H1 (cell line): ENCODE measurements around the gene RALGAPA2. TPM values are rescaled to one million over a fixed set of nuclear protein-coding genes. Genes with fewer than 3 reads are reported as not detected.

ENCODE experiments used
- CTCF ChIA-PET: fragments of 300-600 bp; sonication (Branson Sonifier 250); formaldehyde crosslinking; loops from one replicate; lab custom pipeline; 2021; ENCODE audit not compliant: partially characterized antibody; lab: Charles Lee
- POLR2A ChIA-PET: fragments of 300-600 bp; sonication (Branson Sonifier 250); formaldehyde crosslinking; loops from one replicate; lab custom pipeline; 2021; ENCODE audit warnings: inconsistent platforms; ENCODE audit not compliant: partially characterized antibody; lab: Charles Lee
- DNase-seq, 2 experiments: peaks; one replicate each; pipeline versions ENCODE4 v3.0.0 to v3.0.0-alpha.2; 2010 to 2022; ENCODE audit warnings: low spot score in 2 of 2, low read depth in 1 of 2, mixed read lengths in 1 of 2
- FAIRE-seq: peaks from 2 replicates; lab custom pipeline; 2011; peaks lifted over from hg19 to GRCh38; lab: Jason Lieb, UNC
- H2AFZ ChIP-seq: 2 replicates; pipeline ENCODE4 v1.8.1; 2012; ENCODE audit warnings: low read length, inconsistent platforms
- H2AK5ac ChIP-seq: 2 replicates; pipeline ENCODE4 v1.6.1; 2013; ENCODE audit warnings: low read depth, low read length
- H2BK120ac ChIP-seq: replicated peaks from 2 replicates; pipeline ENCODE3; 2013; ENCODE audit warnings: low read depth, low read length, inconsistent platforms
- H2BK12ac ChIP-seq: 2 replicates; pipeline ENCODE4 v1.6.1; 2013; ENCODE audit warnings: low read depth, low read length
- H2BK15ac ChIP-seq: 2 replicates; pipeline ENCODE4 v1.6.1; 2013; ENCODE audit warnings: low read length
- H2BK20ac ChIP-seq: 2 replicates; pipeline ENCODE4 v1.6.1; 2013; ENCODE audit warnings: low read length
- H2BK5ac ChIP-seq: 2 replicates; pipeline ENCODE4 v1.6.1; 2013; ENCODE audit warnings: low read depth, low read length
- H3K14ac ChIP-seq: 2 replicates; pipeline ENCODE4 v1.6.1; 2013; ENCODE audit warnings: inconsistent platforms; ENCODE audit not compliant: insufficient read length
- H3K18ac ChIP-seq: 2 replicates; pipeline ENCODE4 v1.6.1; 2013; ENCODE audit warnings: low read length; ENCODE audit errors: extremely low read depth
- H3K23ac ChIP-seq: 2 replicates; pipeline ENCODE4 v1.6.1; 2013; ENCODE audit warnings: inconsistent platforms; ENCODE audit not compliant: insufficient read length
- H3K23me2 ChIP-seq: 2 replicates; pipeline ENCODE4 v1.6.1; 2013; ENCODE audit warnings: low read depth, low read length
- H3K27ac ChIP-seq: 2 replicates; pipeline ENCODE4 v1.6.1; 2011; ENCODE audit warnings: low read depth, low read length, inconsistent platforms
- H3K27me3 ChIP-seq, 4 experiments: replicated peaks in 1 of 4; 1 replicate in 1 of 4; 2 replicates in 3 of 4; pipeline versions ENCODE4 v1.6.1 to v1.8.1; 2011 to 2013; ENCODE audit warnings: low read length in 3 of 4, mild to moderate bottlenecking in 3 of 4, inconsistent platforms in 2 of 4, mixed read lengths in 2 of 4, moderate library complexity in 1 of 4; ENCODE audit not compliant: control insufficient read depth in 3 of 4, insufficient read depth in 3 of 4; ENCODE audit errors: extremely low read depth in 1 of 4
- H3K36me3 ChIP-seq, 4 experiments: 2 replicates each; pipeline versions ENCODE4 v1.6.1 to v1.8.1; 2011 to 2013; ENCODE audit warnings: mild to moderate bottlenecking in 4 of 4, low read length in 3 of 4, moderate library complexity in 2 of 4, control low read depth in 1 of 4, inconsistent platforms in 1 of 4; ENCODE audit not compliant: insufficient read depth in 4 of 4, control insufficient read depth in 2 of 4
- H3K4ac ChIP-seq: replicated peaks from 2 replicates; pipeline ENCODE3; 2013; ENCODE audit warnings: low read length, low read depth, mixed read lengths, inconsistent platforms; ENCODE audit not compliant: insufficient read length
- H3K4me1 ChIP-seq, 4 experiments: replicated peaks in 1 of 4; 1 replicate in 1 of 4; 2 replicates in 3 of 4; pipeline versions ENCODE4 v1.6.1 to v1.8.1; 2011 to 2013; ENCODE audit warnings: low read length in 3 of 4, inconsistent platforms in 2 of 4, mixed read lengths in 1 of 4; ENCODE audit not compliant: insufficient read depth in 4 of 4, control insufficient read depth in 3 of 4
- H3K4me2 ChIP-seq, 2 experiments: 2 replicates each; pipeline versions ENCODE4 v1.6.1 to v1.8.1; 2011 to 2013; ENCODE audit warnings: low read depth in 2 of 2, low read length in 2 of 2, control low read depth in 1 of 2, inconsistent platforms in 1 of 2, mild to moderate bottlenecking in 1 of 2; ENCODE audit not compliant: insufficient read depth in 1 of 2
- H3K4me3 ChIP-seq, 4 experiments: fragments of 200-600, 300-600 bp in 1 of 4; sonication (generic), shearing (Covaris generic), sonication (Bioruptor Twin) in 1 of 4; 2 replicates each; pipeline versions ENCODE4 v1.5.1 to v1.8.1; 2011 to 2016; ENCODE audit warnings: low read length in 4 of 4, low read depth in 3 of 4, control low read depth in 2 of 4, inconsistent platforms in 2 of 4, mild to moderate bottlenecking in 2 of 4, mixed read lengths in 1 of 4, moderate library complexity in 1 of 4; ENCODE audit not compliant: insufficient read depth in 2 of 4; ENCODE audit errors: extremely low read depth in 1 of 4
- H3K56ac ChIP-seq: replicated peaks from 2 replicates; pipeline ENCODE3; 2013; ENCODE audit warnings: low read depth, mild to moderate bottlenecking, mixed read lengths, low read length, inconsistent platforms; ENCODE audit not compliant: insufficient read length
- H3K79me1 ChIP-seq: 2 replicates; pipeline ENCODE4 v1.6.1; 2013; ENCODE audit warnings: low read depth, low read length, control low read depth
- H3K79me2 ChIP-seq, 2 experiments: 2 replicates each; pipeline versions ENCODE4 v1.6.1 to v1.8.1; 2012 to 2013; ENCODE audit warnings: low read length in 2 of 2, mild to moderate bottlenecking in 2 of 2, inconsistent platforms in 1 of 2; ENCODE audit not compliant: insufficient read depth in 2 of 2, control insufficient read depth in 1 of 2
- H3K9ac ChIP-seq, 4 experiments: replicated peaks in 1 of 4; 1 replicate in 1 of 4; 2 replicates in 3 of 4; pipeline versions ENCODE4 v1.6.1 to v1.8.1; 2011 to 2013; ENCODE audit warnings: low read depth in 3 of 4, low read length in 3 of 4, control low read depth in 2 of 4, mild to moderate bottlenecking in 2 of 4, moderate library complexity in 2 of 4, inconsistent platforms in 1 of 4; ENCODE audit errors: extremely low read depth in 1 of 4
- H3K9me3 ChIP-seq, 2 experiments: 2 replicates each; pipeline versions ENCODE4 v1.6.1 to v1.8.1; 2012 to 2013; ENCODE audit warnings: mild to moderate bottlenecking in 2 of 2, moderate library complexity in 2 of 2, control low read depth in 1 of 2, inconsistent platforms in 1 of 2, low read depth in 1 of 2, low read length in 1 of 2, mixed read lengths in 1 of 2; ENCODE audit not compliant: insufficient read depth in 2 of 2
- H4K20me1 ChIP-seq, 2 experiments: replicated peaks in 1 of 2; 2 replicates each; pipeline versions ENCODE3 to v1.8.1; 2011 to 2013; ENCODE audit warnings: inconsistent platforms in 2 of 2, low read length in 2 of 2, mild to moderate bottlenecking in 1 of 2; ENCODE audit not compliant: insufficient read depth in 2 of 2, control insufficient read depth in 1 of 2
- H4K5ac ChIP-seq: 2 replicates; pipeline ENCODE4 v1.6.1; 2013; ENCODE audit warnings: low read length, low read depth, mixed read lengths, inconsistent platforms; ENCODE audit not compliant: insufficient read length
- H4K8ac ChIP-seq: 2 replicates; pipeline ENCODE4 v1.8.0; 2013; ENCODE audit warnings: mild to moderate bottlenecking, moderate library complexity, low read length, inconsistent platforms; ENCODE audit not compliant: insufficient read depth; ENCODE audit errors: extremely low read depth
- H4K91ac ChIP-seq: replicated peaks from 2 replicates; pipeline ENCODE3; 2013; ENCODE audit warnings: low read length, mixed read lengths, inconsistent platforms; ENCODE audit not compliant: insufficient read length
- GTF2F1 ChIP-seq: IDR thresholded peaks from 2 replicates; pipeline ENCODE4 v1.6.1; 2012; ENCODE audit warnings: low read depth, low read length, improper control_type of control experiment, borderline replicate concordance
- JUN ChIP-seq: IDR thresholded peaks from 2 replicates; pipeline ENCODE4 v1.6.1; 2011; ENCODE audit warnings: low read depth, mild to moderate bottlenecking, improper control_type of control experiment, low read length
- KDM5A ChIP-seq: fragments of 200-600 bp; IDR thresholded peaks from 2 replicates; pipeline ENCODE4 v1.7.1; 2012; ENCODE audit warnings: mild to moderate bottlenecking, low read length, inconsistent platforms, mixed read lengths
- RAD21 ChIP-seq, 2 experiments: IDR thresholded peaks in 1 of 2; conservative IDR thresholded peaks in 1 of 2; 2 replicates each; pipeline ENCODE4 v1.6.1; 2011; ENCODE audit warnings: low read depth in 2 of 2, low read length in 2 of 2, improper control_type of control experiment in 1 of 2, inconsistent platforms in 1 of 2, mild to moderate bottlenecking in 1 of 2, moderate library complexity in 1 of 2
- SIX5 ChIP-seq: IDR thresholded peaks from 2 replicates; pipeline ENCODE4 v1.6.1; 2011; ENCODE audit warnings: mild to moderate bottlenecking, low read depth, low read length
- SP1 ChIP-seq: IDR thresholded peaks from 2 replicates; pipeline ENCODE4 v1.6.1; 2011; ENCODE audit warnings: low read depth, low read length
- TAF7 ChIP-seq: optimal IDR thresholded peaks from 2 replicates; pipeline ENCODE3; 2011; ENCODE audit warnings: low read depth, mild to moderate bottlenecking, inconsistent platforms, low read length, moderate library complexity, borderline replicate concordance
- WGBS, 2 experiments: shearing (Covaris generic) in 1 of 2; methylation state at CpG; one replicate each; pipeline versions ENCODE4 v1.1.6 to v1.1.7; 2013 to 2015; ENCODE audit warnings: low lambda C conversion rate in 2 of 2, mixed read lengths in 2 of 2, inconsistent platforms in 1 of 2, low coverage in 1 of 2, missing lambda C conversion rate in 1 of 2; ENCODE audit not compliant: insufficient replicate concordance in 2 of 2, insufficient coverage in 1 of 2, insufficient read length in 1 of 2; ENCODE audit errors: extremely low coverage in 1 of 2, missing lambda C conversion rate in 1 of 2; 5-methylcytosine and 5-hydroxymethylcytosine counted together
- polyA plus RNA-seq, 7 experiments: library from polyadenylated mRNA; depleted of rRNA in 3 of 7; stranded (reverse) in 5 of 7; unstranded in 2 of 7; fragments of >200 nt in 5 of 7; fragments of 200-250 nt in 2 of 7; gene quantifications; 1 replicate in 5 of 7; 2 replicates in 1 of 7; 4 replicates in 1 of 7; pipeline versions ENCODE4 v1.2.1 to v1.2.3, GENCODE V29; 2011 to 2013; ENCODE audit warnings: missing spikeins in 2 of 7, mixed read lengths in 2 of 7
- total RNA-seq: library from RNA; stranded (reverse); fragmentation: NEBNext Ultra II Directional; extraction: Animal tissue kit (Norgen Biotek cat#: 25700); gene quantifications from 2 replicates; pipeline ENCODE4 v1.2.1, GENCODE V29; 2021
- TF ChIP-seq, protein P1 (sequence below): IDR thresholded peaks from 2 replicates; pipeline ENCODE4 v1.6.1; 2011; ENCODE audit warnings: low read depth, mild to moderate bottlenecking, low read length; ENCODE audit not compliant: insufficient read depth

RALGAPA2 gene
- total and polyA plus RNA-seq, 2 of the 8 experiments (the other 6 are each of a cell fraction or from before 2014, with no cell fraction given): 5.1 to 25.5 TPM

DNA sequence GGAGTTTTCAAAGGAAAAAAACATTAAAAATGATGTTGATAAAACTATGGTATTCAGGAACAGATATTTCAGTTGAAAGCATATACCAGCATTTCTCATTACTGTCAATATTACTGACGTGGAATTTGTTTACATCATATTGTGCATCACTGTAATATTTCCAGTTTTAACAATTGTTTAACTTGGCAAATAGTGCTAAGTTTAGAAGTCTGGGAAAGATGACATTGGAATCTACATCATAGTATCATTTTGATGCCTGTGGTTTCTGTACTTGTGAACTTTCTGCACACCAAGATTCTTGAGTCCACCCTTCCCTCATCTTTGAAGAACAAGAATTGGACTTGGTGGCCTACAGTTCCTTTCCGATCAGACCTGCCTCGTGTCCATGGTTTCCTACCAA, 98.1 kb downstream of the RALGAPA2 start:
- H2AFZ ChIP-seq: no peak overlapping the region
- no peak overlapping the region for H3K9ac ChIP-seq
- H3K4ac ChIP-seq: no peak overlapping the region
- ChIA-PET POLR2A (no interaction called here), CTCF (no interaction called here)
- H3K79me1 ChIP-seq: no peaks in the 10 kb centered on the region; the same call in 1 of the 2 replicates
- H3K27ac ChIP-seq: no peak overlapping the region
- H3K79me2 ChIP-seq: no peaks in the 10 kb centered on the region
- no peak overlapping the region for H2BK5ac ChIP-seq
- DNase-seq (no peak), FAIRE-seq (no peak)
- H3K9me3 ChIP-seq: no peaks in the 10 kb centered on the region
- WGBS, 2 experiments: 90% methylated on average over 3 of the region's 3 CpGs; no CpG with 5 or more reads in 1 of the 2 experiments
- H4K8ac ChIP-seq: no peak overlapping the region
- no peak overlapping the region for H2BK15ac ChIP-seq
- H2AK5ac ChIP-seq: no peak overlapping the region
- H4K20me1 ChIP-seq: peaks cover 0 to 2% of the 10 kb centered on the region in 2 experiments
- no peak overlapping the region for H4K91ac ChIP-seq
- H2BK120ac ChIP-seq: no peak overlapping the region
- H4K5ac ChIP-seq: no peak overlapping the region
- no peak overlapping the region for H2BK12ac ChIP-seq
- H3K56ac ChIP-seq: no peak overlapping the region
- peaks cover 0 to 6% (median 2%) of the 10 kb centered on the region in 4 experiments; a peak in 3 of 8 replicates for H3K36me3 ChIP-seq
- H3K4me2 ChIP-seq: no peak overlapping the region
- H2BK20ac ChIP-seq: no peak overlapping the region
- no peaks in the 10 kb centered on the region for H3K4me1 ChIP-seq
- H3K4me3 ChIP-seq: no peak overlapping the region
- no peak overlapping the region for H3K14ac ChIP-seq
- no peak overlapping the region for H3K18ac ChIP-seq
- H3K27me3 ChIP-seq: no peaks in the 10 kb centered on the region; a peak in 1 of 7 replicates
- no peaks in the 10 kb centered on the region for H3K23me2 ChIP-seq
- H3K23ac ChIP-seq: no peak overlapping the region
- TF ChIP-seq KDM5A (no peak), JUN (no peak), GTF2F1 (no peak), TAF7 (no peak), RAD21 (IDR thresholded peaks at IDR 0.05 in 1 of 2, conservative IDR thresholded peaks at IDR 0.05 in 1 of 2; ENCODE audit: low read depth in 2 of 2, low read length in 2 of 2) (no peak), SP1 (no peak), SIX5 (no peak)
- TF ChIP-seq, protein P1, sequence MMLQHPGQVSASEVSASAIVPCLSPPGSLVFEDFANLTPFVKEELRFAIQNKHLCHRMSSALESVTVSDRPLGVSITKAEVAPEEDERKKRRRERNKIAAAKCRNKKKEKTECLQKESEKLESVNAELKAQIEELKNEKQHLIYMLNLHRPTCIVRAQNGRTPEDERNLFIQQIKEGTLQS: no peak
